ENCODE data around the gene MRPS9.

MRPS9 gene

DNA sequence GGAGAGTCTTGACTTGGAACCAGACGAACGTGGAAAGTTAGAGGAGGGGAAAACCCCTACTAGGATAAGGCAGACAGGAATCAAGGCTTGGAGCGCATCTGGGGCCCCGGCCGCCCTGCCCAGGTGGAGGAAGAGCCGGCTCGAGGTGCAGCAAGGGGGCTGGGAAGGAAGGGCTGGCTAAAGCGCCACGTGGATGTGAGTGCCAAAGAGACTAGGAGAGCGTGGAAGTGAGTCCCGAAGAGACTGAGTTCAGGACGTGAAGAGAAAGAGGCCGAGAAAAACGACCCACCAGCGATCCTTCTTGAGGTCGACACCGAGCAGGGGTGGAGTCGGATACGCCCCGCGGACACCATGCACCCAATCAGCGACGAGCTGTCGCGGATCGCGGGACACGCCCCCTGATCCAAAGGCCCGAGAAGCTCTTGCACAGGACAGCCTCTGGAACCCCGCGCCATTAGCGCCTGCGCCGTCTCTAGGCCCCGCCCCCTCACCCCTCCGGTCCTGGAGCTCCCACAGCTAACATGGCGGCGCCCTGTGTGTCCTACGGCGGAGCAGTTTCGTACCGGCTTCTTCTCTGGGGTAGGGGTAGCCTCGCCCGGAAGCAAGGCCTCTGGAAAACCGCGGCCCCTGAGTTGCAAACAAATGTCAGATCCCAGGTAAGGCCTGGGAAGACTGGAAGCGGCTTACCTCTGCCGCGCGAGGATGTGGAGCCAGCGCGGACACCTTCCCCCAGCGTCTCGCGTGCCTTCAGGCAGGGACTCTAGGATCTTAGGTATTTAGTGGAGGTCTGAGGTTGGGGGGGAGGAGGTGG is at the start of gene MRPS9:
Gene MRPS9 (plus strand): TSS at position 498 of the 811 bp plus-strand sequence. CDS start 24 bp downstream, at position 522.
- DNase-seq: peak; percentile 97

GRCh38 chr2:105005181-105005951 is 32.5 kb upstream of the MRPS9 start:
- DNase-seq (no peak), ATAC-seq (no peak)

More for the DNA sequence above, at the start of gene MRPS9:
- ATAC-seq: peak; percentile 100

GRCh38 chr2:105007367-105007766 is 30.5 kb upstream of the MRPS9 start:
- ATAC-seq: no peak
- no peak for DNase-seq

GRCh38 chr2:105032476-105032875 is 5.4 kb upstream of the MRPS9 start:
- ATAC-seq (no peak), DNase-seq (no peak)

DNA sequence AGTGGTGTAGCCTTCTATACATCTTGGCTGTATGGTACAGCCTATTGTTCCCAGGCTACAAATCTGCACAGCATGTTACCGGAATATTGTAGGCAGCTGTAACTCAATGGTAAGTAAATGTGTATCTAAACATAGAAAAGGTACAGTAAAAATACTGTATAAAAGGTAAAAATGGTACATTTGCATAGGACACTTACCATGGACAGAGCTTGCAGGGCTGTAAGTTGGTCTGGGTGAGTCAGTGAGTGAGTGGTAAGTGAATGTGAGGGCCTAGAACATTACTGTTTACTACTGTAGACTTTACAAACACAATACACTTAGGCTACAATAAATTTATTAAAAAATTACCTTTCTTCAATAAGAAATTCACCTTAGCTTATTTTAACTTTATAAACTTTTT is 3.7 kb upstream of the MRPS9 start:
- DNase-seq (no peak), ATAC-seq (no peak)

GRCh38 chr2:105038383-105039061 is 653 bp downstream of the MRPS9 start:
- ATAC-seq: peak; percentile 1
- DNase-seq: no peak

DNA sequence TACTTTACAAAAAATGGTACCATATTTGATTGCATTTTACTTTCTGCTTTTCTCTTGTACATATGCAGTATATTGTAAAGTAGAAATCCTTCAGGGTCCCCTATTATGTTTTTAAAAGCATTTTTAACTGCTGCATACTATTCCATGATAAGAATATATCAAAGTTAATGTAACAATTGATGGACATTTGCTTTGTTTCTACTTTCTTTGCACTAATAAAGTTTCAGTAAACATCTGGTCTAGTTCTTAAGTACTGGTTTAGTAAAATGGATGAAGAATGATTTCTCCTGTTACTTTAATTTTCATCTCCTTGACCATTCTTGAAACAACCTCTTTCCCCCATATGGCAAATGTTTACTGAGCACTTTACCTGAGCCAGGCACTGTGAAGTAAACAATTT is 1.7 kb downstream of the MRPS9 start:
- no peak for ATAC-seq
- no peak for DNase-seq

DNA sequence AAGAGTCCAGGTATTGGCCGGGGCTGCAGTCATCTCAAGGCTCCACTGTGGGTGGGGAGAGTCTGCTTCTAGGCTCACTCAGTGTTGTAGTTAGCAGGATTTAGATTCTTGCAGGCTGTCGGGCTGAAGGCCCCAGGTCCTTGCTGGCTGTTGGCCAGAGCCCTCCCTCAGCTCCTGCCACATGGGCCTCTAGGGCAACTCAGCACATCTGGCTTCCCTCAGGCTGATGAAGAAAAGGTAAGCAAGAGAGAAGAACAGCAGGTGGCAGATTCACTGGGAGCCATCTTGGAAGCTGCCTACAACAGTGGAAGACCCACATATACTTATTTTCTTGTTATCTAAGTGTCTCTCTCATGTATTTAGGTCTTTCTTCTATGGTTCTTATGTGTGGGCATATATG is 4.3 kb downstream of the MRPS9 start:
- no peak for ATAC-seq
- no peak for DNase-seq

DNA sequence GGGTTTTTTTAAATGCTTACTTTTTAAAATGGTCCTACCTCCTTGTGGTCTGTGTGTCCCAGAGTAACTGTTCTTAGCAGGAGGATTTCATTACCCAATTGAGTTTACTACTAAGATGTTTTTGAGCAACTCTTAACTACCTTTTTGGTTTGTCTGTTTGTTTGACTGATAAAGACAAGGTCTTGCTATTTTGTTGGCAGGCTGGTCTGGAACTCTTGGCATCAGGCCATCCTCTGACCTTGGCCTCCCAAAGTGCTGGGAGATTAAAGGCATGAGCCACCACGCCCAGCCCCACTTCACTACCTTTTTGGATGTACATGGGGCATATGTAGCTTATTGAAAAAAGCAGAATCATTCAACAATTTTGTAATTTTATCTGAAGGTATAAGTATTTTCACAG is 14.9 kb downstream of the MRPS9 start:
- no peak for DNase-seq
- ATAC-seq: no peak

GRCh38 chr2:105055613-105056012 is 17.7 kb downstream of the MRPS9 start:
- no peak for DNase-seq
- no peak for ATAC-seq

GRCh38 chr2:105056245-105056644 is 18.4 kb downstream of the MRPS9 start:
- no peak for ATAC-seq
- DNase-seq: no peak

GRCh38 chr2:105057005-105057404 is 19.1 kb downstream of the MRPS9 start:
- no peak for ATAC-seq
- no peak for DNase-seq

DNA sequence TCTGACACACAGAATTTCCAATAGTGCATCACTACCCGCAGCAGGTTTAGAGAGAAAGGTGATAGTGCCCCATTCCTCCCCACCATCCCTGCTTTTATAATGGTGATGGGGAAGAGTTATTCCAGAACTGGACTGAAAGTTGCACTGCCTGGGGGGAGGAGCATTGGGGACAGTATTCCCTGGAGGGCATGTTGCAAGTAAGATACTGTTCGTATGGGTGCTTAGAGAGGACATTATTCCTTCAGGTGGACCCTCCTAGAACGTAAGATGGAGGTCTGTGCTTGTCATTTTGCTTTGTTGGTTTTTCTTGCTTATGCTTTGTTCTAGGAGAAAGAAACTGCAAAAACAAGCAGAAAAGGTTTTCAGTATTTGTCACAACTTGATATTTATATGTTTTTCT is 23.7 kb downstream of the MRPS9 start:
- DNase-seq: no peak
- no peak for ATAC-seq

DNA sequence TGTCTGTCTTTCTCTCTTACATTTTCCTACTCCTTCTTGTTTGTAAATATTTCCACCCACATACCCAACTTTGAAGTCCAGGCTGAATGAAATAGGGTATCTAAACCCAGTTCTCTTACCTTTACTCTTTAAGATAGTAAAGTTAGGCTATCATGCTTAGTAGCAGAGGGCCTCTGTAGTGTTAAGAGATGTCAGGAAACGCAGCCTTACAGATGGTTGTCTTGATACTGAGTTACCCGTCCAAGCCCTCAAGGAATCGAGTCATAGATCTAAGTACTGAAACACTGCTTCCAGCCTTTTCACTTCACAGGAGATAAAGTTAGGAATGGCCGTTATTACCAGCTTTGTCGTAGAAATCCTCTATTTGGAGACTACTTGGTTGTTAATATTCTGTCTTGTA is 24.3 kb downstream of the MRPS9 start:
- DNase-seq (no peak), ATAC-seq (no peak)

GRCh38 chr2:105068387-105068786 is 30.5 kb downstream of the MRPS9 start:
- DNase-seq: no peak
- ATAC-seq: no peak

GRCh38 chr2:105068875-105069274 is 31.0 kb downstream of the MRPS9 start:
- no peak for ATAC-seq

GRCh38 chr2:105070010-105070865 is 32.4 kb downstream of the MRPS9 start:
- no peak for DNase-seq
- ATAC-seq: no peak

More at GRCh38 chr2:105068875-105069274, 31.0 kb downstream of the MRPS9 start:
- no peak for DNase-seq

DNA sequence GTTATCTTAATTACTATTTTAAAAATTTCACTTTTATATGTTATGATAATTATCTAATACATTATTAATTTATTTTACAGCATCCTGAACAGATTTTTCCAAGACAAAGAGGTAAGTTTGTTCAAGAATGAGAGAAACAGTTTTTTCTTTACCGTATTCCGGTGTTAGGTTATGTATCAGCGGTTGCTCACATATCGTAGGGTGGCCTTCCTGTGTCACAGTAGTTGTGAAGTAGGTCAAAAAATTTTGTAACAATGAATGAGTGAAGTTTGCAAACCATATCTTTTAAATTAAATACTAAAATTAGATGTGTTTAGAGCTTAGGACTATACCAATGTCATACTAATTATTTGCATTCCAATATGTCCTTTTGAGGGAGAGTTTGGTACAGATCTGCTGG is 33.5 kb downstream of the MRPS9 start:
- ATAC-seq (no peak), DNase-seq (no peak)

DNA sequence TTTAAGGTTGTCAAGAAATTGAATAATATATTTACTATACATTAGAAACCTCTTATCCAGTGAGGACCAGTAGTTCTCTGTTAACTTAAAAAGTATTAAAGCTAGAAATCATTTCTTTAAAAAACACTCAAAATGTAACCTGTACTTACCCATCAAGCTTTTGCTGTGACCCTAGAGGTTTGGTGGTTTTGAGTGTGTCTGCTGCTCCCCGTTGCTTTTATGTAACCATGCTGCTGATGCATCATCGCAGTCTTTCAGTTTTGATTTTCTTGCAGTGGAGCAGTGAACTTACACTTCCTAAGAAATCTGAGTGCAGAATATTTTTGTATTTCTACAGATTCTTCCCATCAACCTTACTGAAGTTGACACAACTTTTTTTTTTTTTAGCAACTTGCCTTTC is 34.2 kb downstream of the MRPS9 start:
- no peak for DNase-seq
- ATAC-seq: peak; percentile 63

- DNase-seq: no peak
- ATAC-seq: no peak
Measured at GRCh38 chr2:105073591-105073990, 35.7 kb downstream of the MRPS9 start.

DNA sequence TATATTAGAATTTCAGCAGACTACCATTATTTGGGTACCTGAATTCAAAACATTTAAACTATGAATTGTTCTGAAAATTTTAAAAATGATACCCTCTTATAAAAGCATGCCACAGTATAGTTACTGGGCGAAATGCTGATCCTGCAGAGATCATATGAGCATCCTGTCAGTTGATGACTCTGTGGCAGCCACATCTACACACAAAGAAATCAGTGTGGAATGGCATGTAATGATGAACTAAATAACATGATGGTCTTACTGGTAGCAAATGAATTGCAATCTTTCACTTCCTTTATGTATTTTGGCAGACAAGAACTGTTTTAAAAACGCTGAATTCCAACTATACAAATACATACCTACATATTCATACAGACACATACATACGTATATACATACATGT is 38.3 kb downstream of the MRPS9 start:
- no peak for ATAC-seq

GRCh38 chr2:105078906-105079495 is 41.1 kb downstream of the MRPS9 start:
- no peak for ATAC-seq
- DNase-seq: no peak

More for the DNA sequence above, 38.3 kb downstream of the MRPS9 start:
- DNase-seq: no peak
